Measurements from ENCODE around the gene CYP2W1. TPM values are rescaled to one million over a fixed set of nuclear protein-coding genes. Genes with fewer than 3 reads are reported as not detected.
"Not testable (repeated sequence)": the region's sequence is repeated elsewhere in the genome, so short reads cannot be mapped to it uniquely, and the experiment has no call there.

CYP2W1 gene
- polyA plus RNA-seq, 2 of the 4 experiments (the other 2 are of a cell fraction), result not detected

- TF ChIP-seq E2F6 (IDR thresholded peaks at IDR 0.05; ENCODE audit: borderline replicate concordance, low read depth) (no peak), NFE2L2 (conservative IDR thresholded peaks at IDR 0.05; ENCODE audit: low read length) (no peak), CHD4 (IDR thresholded peaks at IDR 0.05; ENCODE audit: borderline replicate concordance) (no peak), BHLHE40 (IDR thresholded peaks at IDR 0.05; ENCODE audit: low read depth, low read length) (no peak), EHMT2 (IDR thresholded peaks at IDR 0.05; ENCODE audit: low read depth) (no peak), FOSB (CRISPR knock-in tag; IDR thresholded peaks at IDR 0.05) (no peak), PHF8 (IDR thresholded peaks at IDR 0.05; ENCODE audit: borderline replicate concordance, low read depth) (no peak), ZC3H11A (IDR thresholded peaks at IDR 0.05) (no peak), NPAS2 (CRISPR knock-in tag; IDR thresholded peaks at IDR 0.05; ENCODE audit: borderline replicate concordance) (no peak)
Measured at GRCh38 chr7:940599-941408, 42.2 kb upstream of the CYP2W1 start (continued).

GRCh38 chr7:943793-944192, 39.2 kb upstream of the CYP2W1 start:
- H3K4me3 ChIP-seq; ATAC-seq; POLR2A ChIA-PET; FAIRE-seq; H3K4me1 ChIP-seq; CTCF ChIA-PET; H3K9me3 ChIP-seq; H3K27ac ChIP-seq; DNase-seq (ENCODE audit: low read depth in 1 of 2, low spot score in 1 of 2); H3K4me2 ChIP-seq: not testable (repeated sequence)
- 67% methylated on average over 3 of the region's 4 CpGs for WGBS (ENCODE audit: missing lambda C conversion rate)

- FAIRE-seq, result no peak
- ATAC-seq, result peak; percentile 15 to 52; a peak in 2 of 6 replicates
- no peak for TF ChIP-seq FOXS1 (CRISPR knock-in tag; IDR thresholded peaks at IDR 0.05)
- no peak for TF ChIP-seq CEBPB (IDR thresholded peaks at IDR 0.05)
- no peak for TF ChIP-seq CTCF (IDR thresholded peaks at IDR 0.05)
- TF ChIP-seq TP53 (CRISPR knock-in tag; IDR thresholded peaks at IDR 0.05), result no peak
- TF ChIP-seq NR3C1 (IDR thresholded peaks at IDR 0.05), result no peak
- TF ChIP-seq EHF (CRISPR knock-in tag; IDR thresholded peaks at IDR 0.05), result no peak
- no peak for TF ChIP-seq FOSL2 (IDR thresholded peaks at IDR 0.05)
- no peak for TF ChIP-seq FOSL2 (CRISPR knock-in tag; IDR thresholded peaks at IDR 0.05)
- no peak for TF ChIP-seq ZSCAN20 (CRISPR knock-in tag; IDR thresholded peaks at IDR 0.05)
- no peak for TF ChIP-seq MAX (IDR thresholded peaks at IDR 0.05)
- no peak for TF ChIP-seq RARB (CRISPR knock-in tag; IDR thresholded peaks at IDR 0.05)
- TF ChIP-seq MAZ (IDR thresholded peaks at IDR 0.05; ENCODE audit: borderline replicate concordance, low read depth, low read length), result no peak
- TF ChIP-seq JUNB (IDR thresholded peaks at IDR 0.05), result no peak
- no peak for TF ChIP-seq KDM5A (IDR thresholded peaks at IDR 0.05)
- TF ChIP-seq POLR2AphosphoS2 (conservative IDR thresholded peaks at IDR 0.05; ENCODE audit: low read length), result no peak
- no peak for TF ChIP-seq CHD2 (IDR thresholded peaks at IDR 0.05; ENCODE audit: low read length, partially characterized antibody)
- TF ChIP-seq EP300 (IDR thresholded peaks at IDR 0.05), result no peak
- TF ChIP-seq CHD4 (IDR thresholded peaks at IDR 0.05; ENCODE audit: borderline replicate concordance), result no peak
- DNase-seq (ENCODE audit: low read depth in 1 of 2, low spot score in 1 of 2), result no peak
- Histone ChIP-seq H3K9me3 (peaks cover 7% of the 10 kb centered on the region; the same call in 2 of the 3 replicates), H3K4me1 (no peaks in the 10 kb centered on the region), H3K27ac (no peak overlapping the region), H3K4me3 (no peak overlapping the region), H3K4me2 (no peak overlapping the region)
- ChIA-PET POLR2A (no interaction called here), CTCF (interaction anchor here (1.2 kb wide), 1 partner anchor 37 kb away, joined by 3 read pairs; no protein-coding TSS in a partner anchor)
- 67% methylated on average over 5 of the region's 5 CpGs for WGBS (ENCODE audit: missing lambda C conversion rate)
Measured at GRCh38 chr7:944744-945143, 38.2 kb upstream of the CYP2W1 start.
